Karpas-422 (cell line): ENCODE measurements around the gene C19orf67. TPM values are rescaled to one million over a fixed set of nuclear protein-coding genes. Genes with fewer than 3 reads are reported as not detected.
A peak's percentile ranks its signal among the peaks of the same experiment; 100 is the strongest.

Source experiments
- DNase-seq: peaks from one replicate; pipeline ENCODE4 v3.0.0-alpha.2; 2015
- H2AFZ ChIP-seq: fragments of 200-600 bp; sonication (generic); 2 replicates; pipeline ENCODE4 v1.6.1; 2014; ENCODE audit warnings: antibody characterized with exemption, low read length, mixed read lengths
- H3K27ac ChIP-seq: fragments of 200-600 bp; sonication (generic); 2 replicates; pipeline ENCODE4 v1.5.1; 2014; ENCODE audit warnings: mild to moderate bottlenecking, low read length, moderate library complexity
- H3K27me3 ChIP-seq: fragments of 200-600 bp; sonication (generic); 2 replicates; pipeline ENCODE4 v1.6.1; 2014; ENCODE audit warnings: low read length, mixed read lengths
- H3K36me3 ChIP-seq: fragments of 200-600 bp; sonication (generic); 2 replicates; pipeline ENCODE4 v1.6.1; 2014; ENCODE audit warnings: low read length, mixed read lengths; ENCODE audit not compliant: insufficient read depth
- H3K4me1 ChIP-seq: fragments of 200-600 bp; sonication (generic); 2 replicates; pipeline ENCODE4 v1.6.1; 2014; ENCODE audit warnings: mild to moderate bottlenecking, low read length, mixed read lengths
- H3K4me2 ChIP-seq: fragments of 200-600 bp; sonication (generic); 2 replicates; pipeline ENCODE4 v1.6.1; 2014; ENCODE audit warnings: low read length, low read depth, mild to moderate bottlenecking; ENCODE audit not compliant: poor library complexity, severe bottlenecking
- H3K4me3 ChIP-seq: fragments of 200-600 bp; sonication (generic); 2 replicates; pipeline ENCODE4 v1.5.1; 2014; ENCODE audit warnings: mild to moderate bottlenecking, antibody characterized with exemption, low read length, mixed read lengths
- H3K79me2 ChIP-seq: fragments of 200-600 bp; sonication (generic); 2 replicates; pipeline ENCODE4 v1.6.1; 2014; ENCODE audit warnings: mild to moderate bottlenecking, low read length, mixed read lengths
- H3K9ac ChIP-seq: fragments of 200-600 bp; sonication (generic); 2 replicates; pipeline ENCODE4 v1.6.0; 2014; ENCODE audit warnings: low read length
- H3K9me2 ChIP-seq: fragments of 200-600 bp; sonication (generic), shearing (Covaris generic); replicated peaks from 2 replicates; pipeline ENCODE4 v1.6.0; 2014; ENCODE audit warnings: mild to moderate bottlenecking, low read length, moderate library complexity; ENCODE audit not compliant: insufficient read depth
- H3K9me3 ChIP-seq: fragments of 300-700, 200-600 bp; sonication (generic); 2 replicates; pipeline ENCODE4 v1.6.1; 2014; ENCODE audit warnings: low read length, mixed read lengths
- H4K20me1 ChIP-seq: fragments of 200-600 bp; sonication (generic); 2 replicates; pipeline ENCODE4 v1.6.1; 2014; ENCODE audit warnings: mild to moderate bottlenecking, antibody characterized with exemption, low read length, low read depth; ENCODE audit not compliant: insufficient read depth
- total RNA-seq: library from RNA; depleted of rRNA; stranded (reverse); fragments of >200 nt; shearing (Covaris generic); gene quantifications from 2 replicates; pipeline ENCODE4 v1.2.3, GENCODE V29; 2014; ENCODE audit warnings: low replicate concordance

The C19orf67 gene
- total RNA-seq, 1 experiment from 2014 or later: 0.37 TPM

DNA sequence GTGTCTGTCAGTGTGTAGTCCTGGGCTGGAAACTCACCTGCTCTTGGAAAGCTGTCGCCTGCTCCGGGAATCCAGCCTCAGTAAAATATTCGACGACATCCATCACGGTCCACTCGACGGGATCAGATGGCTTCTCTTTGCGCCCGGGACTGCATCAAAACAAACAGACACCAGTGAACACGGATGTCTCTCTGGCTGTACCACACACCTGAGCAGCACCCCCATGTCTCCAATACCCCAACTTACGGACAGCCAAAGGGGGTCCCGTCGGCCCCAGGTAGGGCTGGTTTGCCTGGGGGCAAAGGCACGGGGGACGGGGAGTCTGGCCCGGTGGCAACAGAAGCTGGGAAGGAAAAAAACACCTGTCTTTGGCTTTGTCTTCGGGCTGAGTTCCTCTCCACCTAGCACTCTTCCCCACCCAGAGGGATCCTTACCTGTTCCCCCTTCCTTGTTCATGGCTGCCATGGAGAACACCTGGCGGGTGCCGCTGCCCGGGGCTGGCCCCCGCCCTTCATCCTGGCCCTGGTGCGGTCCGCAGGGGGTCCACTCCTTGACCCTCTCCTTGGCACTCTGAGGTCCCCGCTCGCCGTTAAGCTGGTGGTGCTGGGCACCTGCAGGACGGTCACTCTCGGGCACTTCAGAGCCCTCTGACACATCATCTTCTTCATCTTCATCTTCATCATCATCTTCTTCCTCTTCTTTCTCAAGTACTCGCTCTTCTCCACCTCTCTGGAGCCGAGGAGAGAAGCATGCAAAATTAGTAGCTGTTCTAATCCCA lies 3.2 kb upstream of the C19orf67 start:
- peak overlapping the region; percentile 86 for H3K4me2 ChIP-seq
- H3K9ac ChIP-seq: peak overlapping the region; percentile 74
- peak overlapping the region; percentile 79 for H3K4me3 ChIP-seq
- H3K27ac ChIP-seq: 0 out of 2 replicates have a peak overlapping the region, but pooled peaks have one; percentile 5
- peaks cover 4% of the 10 kb centered on the region; the same call in 1 of the 2 replicates for H3K9me3 ChIP-seq
- DNase-seq: peak; percentile 38
- H3K36me3 ChIP-seq: peaks cover 7% of the 10 kb centered on the region
- H3K9me2 ChIP-seq: no peaks in the 10 kb centered on the region
- H2AFZ ChIP-seq: no peak overlapping the region
- H3K4me1 ChIP-seq: peaks cover 20% of the 10 kb centered on the region
- H3K79me2 ChIP-seq: peaks cover 14% of the 10 kb centered on the region
- no peaks in the 10 kb centered on the region for H3K27me3 ChIP-seq
- H4K20me1 ChIP-seq: no peaks in the 10 kb centered on the region

DNA sequence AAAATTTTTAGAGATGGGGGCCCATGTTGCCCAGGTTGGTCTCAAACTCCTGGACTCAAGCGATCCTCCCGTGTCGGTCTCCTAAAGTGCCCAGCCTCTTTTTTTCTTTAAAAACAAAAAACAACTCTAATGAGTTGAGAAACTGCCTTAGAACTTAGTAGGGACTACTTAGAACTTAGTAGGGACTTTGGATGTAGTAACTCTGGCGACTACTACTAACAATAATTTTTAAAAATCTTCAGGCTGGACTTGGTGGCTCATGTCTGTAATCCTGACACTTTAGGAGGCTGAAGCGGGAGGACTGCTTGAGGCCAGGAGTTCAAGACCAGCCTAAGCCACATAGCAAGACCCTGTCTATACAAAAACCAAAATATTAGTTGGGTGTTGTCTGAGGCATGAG lies 515 bp upstream of the C19orf67 start:
- H3K36me3 ChIP-seq: peaks cover 7% of the 10 kb centered on the region
- peaks cover 18% of the 10 kb centered on the region for H3K4me1 ChIP-seq
- no peak overlapping the region for H3K4me2 ChIP-seq
- peaks cover 14% of the 10 kb centered on the region for H3K79me2 ChIP-seq
- no peak overlapping the region for H3K27ac ChIP-seq
- DNase-seq: peak; percentile 40
- no peak overlapping the region for H3K9ac ChIP-seq
- no peak overlapping the region for H2AFZ ChIP-seq
- no peaks in the 10 kb centered on the region for H3K27me3 ChIP-seq
- H3K4me3 ChIP-seq: no peak overlapping the region
- H4K20me1 ChIP-seq: no peaks in the 10 kb centered on the region
- H3K9me3 ChIP-seq: no peaks in the 10 kb centered on the region
- H3K9me2 ChIP-seq: no peaks in the 10 kb centered on the region

DNA sequence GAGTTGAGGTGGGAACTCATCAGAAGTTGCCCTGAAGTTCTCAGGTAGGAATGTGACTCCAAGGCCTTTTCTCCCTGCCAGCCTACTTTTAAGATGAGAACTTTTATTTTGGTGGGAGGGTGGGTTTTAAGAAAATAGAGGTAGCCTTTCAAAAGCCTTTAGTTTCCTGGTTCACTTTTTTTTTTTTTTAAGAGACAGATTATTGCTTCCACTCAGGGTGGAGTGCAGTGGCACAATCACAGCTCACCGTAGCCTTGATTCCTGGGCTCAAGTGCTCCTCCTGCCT lies 3.0 kb downstream of the C19orf67 start:
- H3K4me2 ChIP-seq: no peak overlapping the region
- no peak for DNase-seq
- no peaks in the 10 kb centered on the region for H3K79me2 ChIP-seq
- H3K36me3 ChIP-seq: no peaks in the 10 kb centered on the region
- no peaks in the 10 kb centered on the region for H3K9me2 ChIP-seq
- H3K4me3 ChIP-seq: no peak overlapping the region
- no peaks in the 10 kb centered on the region for H3K27me3 ChIP-seq
- no peak overlapping the region for H3K9ac ChIP-seq
- H3K9me3 ChIP-seq: no peaks in the 10 kb centered on the region
- H3K27ac ChIP-seq: no peak overlapping the region
- peaks cover 20% of the 10 kb centered on the region for H3K4me1 ChIP-seq
- no peaks in the 10 kb centered on the region for H4K20me1 ChIP-seq
- no peak overlapping the region for H2AFZ ChIP-seq

DNA sequence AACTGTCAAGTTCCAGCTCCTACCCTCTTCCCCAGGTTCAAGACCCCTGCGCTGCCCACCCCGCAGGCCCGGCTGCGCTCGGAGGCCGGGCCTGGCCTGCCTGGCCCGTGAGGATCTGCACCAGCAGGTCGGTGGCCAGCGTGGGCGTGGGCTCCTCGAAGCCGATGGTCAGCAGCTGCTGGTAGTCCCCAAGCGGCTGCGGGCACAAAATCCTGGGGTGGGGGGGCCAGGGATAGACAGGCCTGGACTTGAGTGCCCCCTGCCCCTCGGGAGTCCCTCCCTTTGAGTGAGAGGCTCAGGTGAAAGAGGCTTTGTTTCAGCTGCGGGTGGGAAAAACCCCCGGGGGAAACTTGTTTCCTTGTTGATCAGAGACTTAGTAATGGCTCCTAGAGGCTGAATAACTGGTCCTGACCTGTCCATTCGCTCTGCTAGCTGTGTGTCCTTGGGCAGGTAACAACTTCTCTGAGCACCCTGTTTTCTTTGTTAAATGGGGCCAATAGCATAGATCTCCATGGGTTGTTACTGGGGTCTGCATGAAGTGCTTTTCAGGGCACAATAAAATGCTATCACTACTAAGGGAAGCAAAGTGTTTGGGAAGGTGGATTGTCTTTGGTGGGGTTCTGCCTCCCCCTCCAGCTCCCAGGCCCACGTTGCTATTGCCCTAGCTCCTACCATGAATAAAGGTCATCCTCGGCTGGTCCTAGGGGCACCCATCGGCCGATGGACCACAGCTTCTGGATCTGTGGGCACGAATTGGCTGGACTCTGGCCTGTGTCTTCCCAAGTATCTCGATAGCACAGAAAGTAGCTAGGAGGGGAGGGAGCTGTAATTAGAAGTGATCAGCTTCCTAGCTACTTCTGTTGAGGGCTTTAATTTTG lies 3.5 kb downstream of the C19orf67 start:
- DNase-seq: no peak
- H2AFZ ChIP-seq: peak overlapping the region; percentile 87; the same call in 1 of the 2 replicates
- peak overlapping the region; percentile 86 for H3K4me2 ChIP-seq
- no peaks in the 10 kb centered on the region for H3K9me2 ChIP-seq
- H3K9ac ChIP-seq: peak overlapping the region; percentile 74
- H3K27ac ChIP-seq: no peak overlapping the region
- H3K4me1 ChIP-seq: peaks cover 20% of the 10 kb centered on the region
- no peaks in the 10 kb centered on the region for H3K9me3 ChIP-seq
- H3K79me2 ChIP-seq: no peaks in the 10 kb centered on the region
- no peaks in the 10 kb centered on the region for H3K36me3 ChIP-seq
- no peaks in the 10 kb centered on the region for H4K20me1 ChIP-seq
- H3K27me3 ChIP-seq: no peaks in the 10 kb centered on the region
- H3K4me3 ChIP-seq: peak overlapping the region; percentile 75

DNA sequence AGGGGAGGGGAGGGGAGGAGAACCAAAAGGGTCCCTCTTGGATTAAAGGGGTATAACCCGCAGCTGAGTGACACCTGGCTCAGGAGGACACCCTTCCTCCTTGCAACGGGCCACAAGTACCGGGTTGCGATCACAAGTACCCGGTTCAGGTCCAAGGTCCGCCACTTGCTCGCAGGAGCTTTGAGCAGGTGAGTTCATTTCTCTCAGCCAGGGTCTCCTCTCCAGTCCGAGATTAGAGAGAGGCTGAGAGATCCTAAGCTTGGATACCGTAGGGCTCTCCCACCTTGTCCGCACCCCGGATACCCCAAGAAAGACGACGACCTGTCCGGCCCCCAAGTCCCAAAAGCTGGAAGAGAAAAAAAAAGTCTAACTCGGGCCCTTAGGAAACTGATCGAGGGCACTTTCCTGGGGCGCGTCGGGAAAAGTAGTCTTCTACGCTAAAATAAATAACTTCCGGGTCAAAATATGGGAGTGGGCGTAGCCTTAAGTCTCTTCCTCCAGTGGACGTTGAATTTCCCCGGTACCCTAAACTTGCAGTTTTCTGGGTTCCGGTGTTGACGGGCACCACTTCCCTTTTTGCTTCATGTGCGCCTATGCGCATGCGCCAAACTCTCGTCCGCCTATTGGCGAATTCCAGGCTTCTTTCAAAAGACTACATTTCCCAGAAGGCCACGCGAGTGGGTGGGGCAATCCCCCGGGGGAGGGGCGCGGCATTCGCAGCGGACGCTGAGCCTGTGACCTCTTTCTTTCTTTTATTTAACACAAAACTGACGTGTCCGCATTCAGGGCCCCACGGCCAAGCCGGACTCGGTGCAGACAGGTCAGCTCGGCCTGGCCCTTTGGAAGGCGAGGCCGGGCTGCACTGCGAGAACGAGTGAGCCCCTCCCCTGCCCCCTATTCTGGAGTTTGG lies 4.4 kb downstream of the C19orf67 start:
- Histone ChIP-seq H4K20me1 (no peaks in the 10 kb centered on the region), H3K27me3 (no peaks in the 10 kb centered on the region), H3K9me3 (no peaks in the 10 kb centered on the region), H2AFZ (peak overlapping the region; percentile 92), H3K4me2 (peak overlapping the region; percentile 86), H3K4me3 (peak overlapping the region; percentile 85), H3K36me3 (no peaks in the 10 kb centered on the region), H3K79me2 (no peaks in the 10 kb centered on the region), H3K4me1 (peaks cover 20% of the 10 kb centered on the region), H3K9ac (peak overlapping the region; percentile 80), H3K27ac (0 out of 2 replicates have a peak overlapping the region, but pooled peaks have one; percentile 49), H3K9me2 (no peaks in the 10 kb centered on the region)
- DNase-seq: peak; percentile 100

DNA sequence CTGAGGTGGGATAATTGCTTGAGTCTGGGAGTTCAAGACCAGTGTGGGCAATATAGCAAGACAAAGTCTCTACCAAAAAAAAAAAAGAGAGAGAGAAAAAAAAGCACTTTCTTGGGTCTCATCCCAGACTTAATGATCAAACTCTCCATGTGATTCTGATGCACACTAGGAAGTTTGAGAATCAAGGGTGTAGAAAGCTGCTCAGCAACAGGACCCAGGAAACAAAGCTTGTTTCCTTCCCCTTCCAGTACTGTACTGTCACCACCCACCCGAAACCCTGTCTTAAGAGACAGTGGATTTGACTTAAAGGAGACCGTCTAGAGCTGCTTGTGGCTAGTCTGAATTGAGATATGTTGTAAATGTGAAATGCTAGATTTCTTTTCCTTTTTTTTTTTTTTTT lies 7.2 kb downstream of the C19orf67 start:
- Histone ChIP-seq H2AFZ (no peak overlapping the region), H4K20me1 (no peaks in the 10 kb centered on the region), H3K9me2 (no peaks in the 10 kb centered on the region), H3K9ac (no peak overlapping the region), H3K27me3 (no peaks in the 10 kb centered on the region), H3K4me2 (no peak overlapping the region), H3K9me3 (no peaks in the 10 kb centered on the region), H3K79me2 (no peaks in the 10 kb centered on the region), H3K27ac (no peak overlapping the region), H3K4me1 (peaks cover 37% of the 10 kb centered on the region), H3K36me3 (no peaks in the 10 kb centered on the region), H3K4me3 (no peak overlapping the region)
- peak; percentile 35 for DNase-seq

DNA sequence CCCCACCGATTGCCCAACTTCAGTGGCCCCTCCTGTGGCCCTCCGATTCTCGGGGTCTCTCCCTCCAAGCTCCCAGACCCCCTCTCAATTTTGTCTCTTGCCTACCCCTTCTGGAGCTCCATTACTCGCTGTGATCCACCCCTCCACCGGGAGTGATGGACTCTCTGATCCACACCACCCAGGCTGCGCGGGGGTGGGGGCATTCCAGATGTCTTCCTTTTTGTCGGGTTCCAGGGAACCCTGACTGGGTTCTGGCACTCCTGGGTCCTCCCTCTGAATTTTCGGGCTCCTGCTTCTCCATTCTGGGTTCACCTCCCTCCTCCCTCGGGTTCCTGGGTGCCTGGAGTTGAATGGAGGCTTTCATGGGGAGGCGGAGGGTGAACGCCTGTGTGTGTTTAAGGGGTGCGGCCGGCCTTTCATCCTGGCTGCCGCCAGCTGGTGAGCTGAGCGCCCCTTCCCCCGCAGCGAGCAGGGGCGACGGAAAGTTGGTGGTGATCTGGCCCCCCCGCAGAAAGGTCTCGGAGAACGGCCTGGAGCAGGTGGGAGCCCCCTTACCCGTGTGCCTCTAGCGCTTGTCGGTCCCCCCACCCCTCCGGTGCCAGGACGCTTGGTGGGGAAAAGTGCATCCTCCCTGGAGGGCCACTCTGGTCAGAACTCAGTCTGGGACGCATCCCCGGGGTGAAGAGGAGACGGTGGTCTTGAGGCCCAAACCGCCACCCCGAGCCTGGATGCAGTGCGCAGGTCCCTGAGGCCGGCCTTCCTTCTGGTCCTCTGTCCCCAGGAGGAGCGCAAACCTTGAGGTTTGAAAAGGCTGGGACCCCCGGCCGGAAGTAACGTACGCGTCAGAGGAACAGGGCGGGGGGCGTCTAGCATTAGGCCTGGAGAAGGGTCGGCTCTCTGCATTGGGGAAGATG lies 11.4 kb downstream of the C19orf67 start:
- Histone ChIP-seq H3K9me3 (no peaks in the 10 kb centered on the region), H4K20me1 (no peaks in the 10 kb centered on the region), H3K9me2 (no peaks in the 10 kb centered on the region), H3K27ac (no peak overlapping the region), H2AFZ (peak overlapping the region; percentile 85; the same call in 1 of the 2 replicates), H3K36me3 (no peaks in the 10 kb centered on the region), H3K9ac (peak overlapping the region; percentile 75), H3K79me2 (no peaks in the 10 kb centered on the region), H3K4me1 (peaks cover 34% of the 10 kb centered on the region), H3K4me3 (peak overlapping the region; percentile 77), H3K4me2 (peak overlapping the region; percentile 98), H3K27me3 (no peaks in the 10 kb centered on the region; the same call in 1 of the 2 replicates)
- DNase-seq: peak; percentile 53
